Coronary artery (tissue), 2 donors: ENCODE measurements around the gene STARD7.

Experiments used
- DNase-seq: peaks from one replicate; pipeline ENCODE4 v3.0.0-alpha.2; 2017; ENCODE audit warnings: low spot score
- H3K27ac ChIP-seq, 2 donors: fragments of 200-600 bp; sonication (generic); one replicate each; pipeline ENCODE4 v1.5.1; 2016 to 2019
- H3K4me3 ChIP-seq: fragments of 200-600 bp; sonication (generic); 2 replicates; pipeline ENCODE4 v1.5.1; 2016; ENCODE audit warnings: mild to moderate bottlenecking, moderate library complexity
- TF ChIP-seq, protein P1 (sequence below): fragments of 200-600 bp; sonication (generic); IDR thresholded peaks from one replicate; pipeline ENCODE4 v1.5.1; 2019; ENCODE audit warnings: antibody characterized with exemption

Gene STARD7

DNA sequence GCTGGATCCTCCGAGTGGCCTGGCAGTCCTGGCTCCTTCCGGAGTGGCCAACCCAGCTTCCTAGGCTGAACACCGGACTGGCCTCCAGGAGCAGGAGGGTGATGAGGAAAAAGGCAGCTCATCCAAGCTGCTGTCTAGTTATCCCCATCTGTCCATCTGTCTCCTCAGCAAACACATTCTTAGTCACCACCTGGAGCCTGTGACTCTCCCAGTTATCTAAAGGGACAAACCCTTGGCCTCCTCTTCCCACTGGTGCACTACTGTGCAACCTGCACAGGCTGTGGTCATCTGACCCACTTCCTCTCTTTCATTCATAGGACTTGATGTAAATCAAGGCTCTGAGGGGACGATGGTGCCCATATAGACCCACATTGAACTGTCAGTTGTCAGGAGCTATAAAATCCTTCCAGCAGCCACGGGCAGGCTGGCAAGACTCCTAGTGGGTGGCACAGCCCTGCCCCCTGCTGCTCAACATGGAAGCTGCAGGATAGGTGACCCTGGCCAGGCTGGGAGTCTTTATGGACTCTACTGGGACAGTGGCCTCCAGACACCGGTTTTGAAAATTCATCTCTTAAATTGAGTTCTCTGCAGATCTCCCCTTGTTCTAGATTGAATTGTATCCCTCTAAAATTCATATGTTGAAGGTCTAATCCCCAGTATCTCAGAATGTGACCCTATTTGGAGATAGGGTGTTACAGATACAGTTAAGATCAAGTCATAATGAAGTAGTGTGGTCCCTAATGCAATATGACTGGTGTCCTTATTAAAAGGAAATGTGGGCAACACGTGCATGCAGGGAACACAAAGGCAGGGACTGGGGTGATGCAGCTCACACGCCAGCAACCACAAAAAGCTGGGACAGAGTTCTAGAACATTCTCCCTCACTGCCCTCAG, 34.1 kb downstream of the STARD7 start:
- no peak for DNase-seq
- Histone ChIP-seq H3K27ac (no peak overlapping the region), H3K4me3 (no peak overlapping the region)
- TF ChIP-seq, protein P1, sequence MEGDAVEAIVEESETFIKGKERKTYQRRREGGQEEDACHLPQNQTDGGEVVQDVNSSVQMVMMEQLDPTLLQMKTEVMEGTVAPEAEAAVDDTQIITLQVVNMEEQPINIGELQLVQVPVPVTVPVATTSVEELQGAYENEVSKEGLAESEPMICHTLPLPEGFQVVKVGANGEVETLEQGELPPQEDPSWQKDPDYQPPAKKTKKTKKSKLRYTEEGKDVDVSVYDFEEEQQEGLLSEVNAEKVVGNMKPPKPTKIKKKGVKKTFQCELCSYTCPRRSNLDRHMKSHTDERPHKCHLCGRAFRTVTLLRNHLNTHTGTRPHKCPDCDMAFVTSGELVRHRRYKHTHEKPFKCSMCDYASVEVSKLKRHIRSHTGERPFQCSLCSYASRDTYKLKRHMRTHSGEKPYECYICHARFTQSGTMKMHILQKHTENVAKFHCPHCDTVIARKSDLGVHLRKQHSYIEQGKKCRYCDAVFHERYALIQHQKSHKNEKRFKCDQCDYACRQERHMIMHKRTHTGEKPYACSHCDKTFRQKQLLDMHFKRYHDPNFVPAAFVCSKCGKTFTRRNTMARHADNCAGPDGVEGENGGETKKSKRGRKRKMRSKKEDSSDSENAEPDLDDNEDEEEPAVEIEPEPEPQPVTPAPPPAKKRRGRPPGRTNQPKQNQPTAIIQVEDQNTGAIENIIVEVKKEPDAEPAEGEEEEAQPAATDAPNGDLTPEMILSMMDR, result peak; percentile 77

DNA sequence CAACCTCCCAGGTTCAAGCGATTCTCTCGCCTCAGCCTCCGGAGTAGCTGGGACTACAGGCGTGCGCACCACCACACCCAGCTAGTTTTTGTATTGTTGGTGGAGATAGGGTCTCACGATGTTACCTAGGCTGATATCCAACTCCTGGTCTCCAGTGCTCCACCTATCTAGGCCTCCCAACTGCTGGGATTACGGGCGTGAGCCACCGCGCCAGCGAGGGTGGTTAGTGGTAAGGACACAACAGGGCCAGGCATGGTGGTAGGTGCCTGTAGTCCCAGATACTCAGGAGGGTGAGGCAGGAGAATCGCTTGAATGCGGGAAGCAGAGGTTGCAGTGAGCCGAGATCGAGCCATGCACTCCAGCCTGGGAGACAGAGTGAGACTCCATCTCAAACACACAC, 36.8 kb downstream of the STARD7 start:
- H3K27ac ChIP-seq, result no peak overlapping the region
- no peak overlapping the region for H3K4me3 ChIP-seq
- TF ChIP-seq, protein P1, result no peak
- DNase-seq, result no peak

DNA sequence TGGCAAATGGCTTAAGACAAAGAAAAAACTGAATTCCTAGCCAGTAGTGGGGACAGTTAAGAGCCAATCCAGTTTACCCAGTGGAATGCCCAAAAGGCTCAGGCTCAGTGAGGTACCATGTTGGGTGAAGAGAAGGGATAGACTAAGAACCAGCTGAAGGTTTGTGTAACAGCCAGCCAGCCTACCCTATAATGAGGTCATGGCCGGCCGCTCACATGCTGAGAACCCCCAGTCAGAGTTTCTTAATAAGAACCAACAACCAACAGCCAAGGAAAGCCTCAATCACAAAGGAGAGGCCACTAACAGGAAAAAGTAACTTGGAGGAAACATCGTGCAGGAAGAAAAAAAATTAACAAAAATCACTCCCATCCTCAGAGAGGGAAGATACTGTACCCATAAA, 38.0 kb downstream of the STARD7 start:
- H3K4me3 ChIP-seq, result no peak overlapping the region
- TF ChIP-seq, protein P1, result no peak
- no peak overlapping the region for H3K27ac ChIP-seq
- DNase-seq, result no peak

DNA sequence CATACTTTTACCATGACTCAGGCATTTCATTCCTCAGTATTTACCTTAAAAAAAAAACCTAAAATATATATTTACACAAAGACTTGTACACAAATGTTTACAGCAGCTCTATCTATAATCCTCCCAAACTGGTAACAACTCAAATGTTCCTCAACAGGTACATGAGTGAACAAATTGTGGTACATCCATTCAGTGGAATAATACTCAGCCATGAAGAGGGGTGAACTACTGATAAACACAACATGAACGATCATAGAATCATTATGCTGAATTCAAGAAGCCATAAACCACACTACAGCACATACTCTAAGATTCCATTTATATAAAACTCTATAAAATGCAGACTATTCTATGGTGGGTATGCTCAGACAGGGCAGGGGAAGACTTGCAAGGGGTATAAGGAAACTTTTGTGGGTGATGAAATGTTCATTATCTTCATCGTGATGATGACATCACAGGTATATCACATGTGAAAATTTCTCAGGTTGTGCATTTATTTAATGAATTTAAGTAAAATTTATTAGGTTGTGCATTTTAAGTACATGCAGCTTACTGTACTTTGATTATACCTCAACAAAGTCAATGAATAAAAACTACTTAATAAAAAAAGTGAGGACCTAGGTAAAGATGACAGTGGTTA, 38.6 kb downstream of the STARD7 start:
- no peak for DNase-seq
- TF ChIP-seq, protein P1, result no peak
- H3K4me3 ChIP-seq, result no peak overlapping the region
- no peak overlapping the region for H3K27ac ChIP-seq

DNA sequence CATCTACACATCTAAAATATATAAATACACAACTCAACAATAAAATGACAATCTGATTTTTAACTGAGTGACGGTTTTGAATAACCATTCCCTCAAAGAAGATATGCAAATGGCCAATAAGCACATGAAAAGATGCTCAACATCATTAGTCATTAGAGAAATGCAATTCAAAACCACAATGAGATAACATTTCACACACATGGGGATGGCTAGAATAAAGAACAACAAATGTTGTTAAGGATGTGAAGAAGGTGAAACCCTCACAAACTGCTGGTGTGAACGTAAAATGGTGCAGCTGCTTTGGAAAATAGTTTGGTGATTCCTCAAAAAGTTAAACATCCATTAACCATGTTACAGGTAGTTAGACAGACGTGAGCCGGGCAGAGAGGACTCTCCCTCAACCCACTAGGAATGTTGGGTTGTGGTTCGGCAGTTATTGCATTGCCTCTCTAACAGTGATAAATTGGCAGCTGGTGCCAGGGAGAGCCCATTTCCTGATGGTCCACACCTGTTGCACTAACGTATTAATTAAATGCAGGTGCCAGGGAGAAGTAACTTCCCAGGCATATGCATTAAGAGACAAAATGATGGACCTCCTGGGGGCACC, 41.1 kb downstream of the STARD7 start:
- Histone ChIP-seq H3K4me3 (no peak overlapping the region), H3K27ac (no peak overlapping the region)
- TF ChIP-seq, protein P1, result no peak
- no peak for DNase-seq

DNA sequence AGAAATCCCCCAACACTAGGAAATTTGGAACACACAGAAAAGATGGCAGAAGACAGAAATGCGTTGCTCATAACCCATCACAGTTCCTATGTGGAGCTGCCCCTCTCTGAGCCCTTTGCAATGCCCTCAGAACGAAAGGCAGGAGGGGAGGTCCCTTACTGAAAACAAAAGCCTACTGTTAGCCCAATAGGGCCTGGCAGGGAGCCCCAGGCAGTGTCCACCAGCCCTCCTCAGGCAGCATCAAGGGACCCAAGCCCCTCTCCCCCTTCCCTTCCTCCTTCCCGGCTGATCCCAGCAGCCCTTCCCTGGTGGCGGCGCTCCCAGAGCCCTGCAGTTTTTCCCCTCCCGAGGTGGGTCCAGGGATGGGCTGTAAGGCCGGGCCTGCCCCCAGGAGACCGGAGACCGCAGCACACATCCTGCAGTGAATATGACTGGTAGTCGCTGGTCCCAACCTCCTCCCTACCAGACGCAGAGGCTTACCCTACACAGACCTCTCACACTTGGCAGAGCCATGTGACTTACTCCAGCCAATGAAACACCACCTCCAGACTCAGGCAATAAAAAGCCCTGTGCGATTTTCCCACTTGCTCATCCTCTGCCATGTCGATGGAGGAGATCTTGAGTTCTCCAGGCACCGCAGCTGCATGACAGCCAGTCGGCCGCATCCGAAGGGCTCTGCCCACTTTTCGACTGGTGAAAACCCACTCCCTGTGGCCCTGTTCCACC, 44.0 kb downstream of the STARD7 start:
- DNase-seq, result no peak
- Histone ChIP-seq H3K27ac (peak overlapping the region in 1 of 2 donors; percentile 32), H3K4me3 (no peak overlapping the region)
- TF ChIP-seq, protein P1, result no peak
